Lower lobe of right lung (tissue), 2 donors: Measurements from ENCODE around the gene CASP3. TPM values are rescaled to one million over a fixed set of nuclear protein-coding genes. Genes with fewer than 3 reads are reported as not detected.
A peak's percentile ranks its signal among the peaks of the same experiment; 100 is the strongest.

Source experiments
- ATAC-seq, 2 donors: fragments of 200-7000 bp; cut with Tn5 transposase; one replicate each; pipeline ENCODE4 v1.9.1; 2020 to 2022; ENCODE audit warnings: mild to moderate bottlenecking in 2 of 2, moderate library complexity in 2 of 2
- DNase-seq: peaks from one replicate; pipeline ENCODE4 v3.0.0-alpha.2; 2020
- H3K27ac ChIP-seq: fragments of 200-600 bp; one replicate; pipeline ENCODE4 v1.8.0; 2022
- H3K27me3 ChIP-seq: fragments of 200-600 bp; one replicate; pipeline ENCODE4 v1.8.0; 2022; ENCODE audit warnings: low read depth
- H3K36me3 ChIP-seq: fragments of 200-600 bp; one replicate; pipeline ENCODE4 v1.8.0; 2022; ENCODE audit warnings: mild to moderate bottlenecking
- H3K4me1 ChIP-seq: fragments of 200-600 bp; one replicate; pipeline ENCODE4 v1.8.0; 2022
- H3K4me3 ChIP-seq: fragments of 200-600 bp; one replicate; pipeline ENCODE4 v1.8.0; 2022; ENCODE audit warnings: mild to moderate bottlenecking
- H3K9me3 ChIP-seq: fragments of 200-600 bp; one replicate; pipeline ENCODE4 v1.8.0; 2022
- CTCF ChIP-seq: fragments of 200-600 bp; IDR thresholded peaks from one replicate; pipeline ENCODE4 v1.8.0; 2022; ENCODE audit warnings: antibody characterized with exemption, mild to moderate bottlenecking
- intact Hi-C: fragments of 100-400 bp; cut with DNase I; formaldehyde crosslinking; loops from one replicate; pipeline ENCODE4 v1.11.0; 2022
- total RNA-seq: library from RNA; stranded (reverse); fragmentation: NEBNext Ultra II Directional; extraction: Animal tissue kit (Norgen Biotek cat#: 25700); gene quantifications from one replicate; pipeline ENCODE4 v1.2.1, GENCODE V29; 2021
- donor health status: DM: no; HTN: yes; CAD: no; lungs with severe emphysema.

Gene CASP3
- total RNA-seq, 1 donor from 2014 or later: 17.8 TPM

- Histone ChIP-seq H3K36me3 (peaks cover 9% of the 10 kb centered on the region), H3K9me3 (no peaks in the 10 kb centered on the region), H3K4me3 (no peak overlapping the region), H3K27me3 (no peaks in the 10 kb centered on the region), H3K27ac (no peak overlapping the region), H3K4me1 (no peaks in the 10 kb centered on the region)
- ATAC-seq (peak; percentile 61 to 65), DNase-seq (no peak)
- intact Hi-C loops: no loop called here
- TF ChIP-seq CTCF: no peak
These were observed 31.5 kb upstream of the CASP3 start for GRCh38 chr4:184680698-184681097.

GRCh38 chr4:184675821-184676492 lies 26.7 kb upstream of the CASP3 start:
- no peaks in the 10 kb centered on the region for H3K4me1 ChIP-seq
- TF ChIP-seq CTCF: no peak
- no peaks in the 10 kb centered on the region for H3K27me3 ChIP-seq
- ATAC-seq (no peak), DNase-seq (no peak)
- intact Hi-C loops: no loop called here
- no peak overlapping the region for H3K27ac ChIP-seq
- peaks cover 36% of the 10 kb centered on the region for H3K36me3 ChIP-seq
- H3K9me3 ChIP-seq: no peaks in the 10 kb centered on the region
- no peak overlapping the region for H3K4me3 ChIP-seq

- Histone ChIP-seq H3K9me3 (no peaks in the 10 kb centered on the region), H3K4me3 (no peak overlapping the region), H3K4me1 (no peaks in the 10 kb centered on the region), H3K27me3 (no peaks in the 10 kb centered on the region), H3K27ac (no peak overlapping the region), H3K36me3 (peaks cover 41% of the 10 kb centered on the region)
- intact Hi-C loops: no loop called here
- DNase-seq (no peak), ATAC-seq (no peak)
- TF ChIP-seq CTCF: no peak
These were observed 25.8 kb upstream of the CASP3 start for GRCh38 chr4:184675018-184675417.

DNA sequence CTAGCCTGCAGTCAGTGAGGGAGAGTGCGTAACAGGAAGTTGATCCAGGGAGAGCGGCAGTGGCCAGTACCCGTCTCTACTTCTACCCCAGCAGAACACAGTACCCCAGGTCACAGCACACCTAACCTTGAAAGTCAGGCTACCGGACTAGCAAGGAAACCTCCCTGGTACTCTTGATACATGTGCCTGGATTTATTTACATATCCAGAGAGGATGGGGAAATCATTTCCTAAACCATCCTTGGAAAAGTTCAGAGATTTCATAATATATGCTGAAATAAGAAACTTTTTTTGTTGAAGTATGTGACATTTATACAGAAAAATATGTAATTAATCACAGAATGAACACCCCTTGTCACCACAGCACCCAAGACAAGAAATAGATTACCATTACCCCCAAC lies 24.8 kb upstream of the CASP3 start:
- no peak for DNase-seq
- TF ChIP-seq CTCF: no peak
- H3K9me3 ChIP-seq: no peaks in the 10 kb centered on the region
- no peak overlapping the region for H3K27ac ChIP-seq
- peaks cover 41% of the 10 kb centered on the region for H3K36me3 ChIP-seq
- no peak overlapping the region for H3K4me3 ChIP-seq
- no peaks in the 10 kb centered on the region for H3K4me1 ChIP-seq
- no peak for ATAC-seq
- intact Hi-C loops: no loop called here
- H3K27me3 ChIP-seq: no peaks in the 10 kb centered on the region

DNA sequence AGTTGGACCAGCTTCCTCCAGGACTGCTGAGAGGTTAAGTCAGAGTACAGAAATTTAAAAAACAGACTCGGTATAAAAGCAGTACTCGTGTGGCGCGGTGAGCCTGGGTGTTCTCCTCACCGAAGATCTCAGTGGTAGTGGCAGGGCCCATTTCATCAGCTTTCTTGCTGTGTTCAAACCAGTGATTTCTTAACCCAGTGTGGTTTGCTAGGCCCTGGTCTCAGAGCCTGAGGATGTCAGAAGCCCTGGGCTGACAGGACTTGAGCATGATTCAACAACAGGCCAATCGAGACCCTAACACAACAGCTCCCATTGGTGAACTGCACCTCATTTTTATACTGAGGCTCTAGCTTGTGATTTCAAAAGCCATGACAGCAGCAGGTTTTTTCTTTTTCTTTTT lies 23.5 kb upstream of the CASP3 start:
- Histone ChIP-seq H3K36me3 (peaks cover 50% of the 10 kb centered on the region), H3K27ac (no peak overlapping the region), H3K4me3 (no peak overlapping the region), H3K4me1 (peaks cover 8% of the 10 kb centered on the region), H3K27me3 (no peaks in the 10 kb centered on the region), H3K9me3 (no peaks in the 10 kb centered on the region)
- intact Hi-C loops: no loop called here
- ATAC-seq: no peak
- TF ChIP-seq CTCF: no peak
- DNase-seq: no peak
